GM19455 (cell line): ENCODE data around the gene OR4D5.

Experiments
- ATAC-seq: cut with Tn5 transposase; IDR thresholded peaks from one replicate; pipeline ENCODE4 v1.9.1; 2021; ENCODE audit not compliant: unreplicated experiment

OR4D5 gene

GRCh38 chr11:123939317-123939716 is at the start of gene OR4D5:
Gene OR4D5, plus strand, starts transcription at chr11:123939617. Its CDS starts 0 bp downstream, at chr11:123939617.
- ATAC-seq, result no peak

DNA sequence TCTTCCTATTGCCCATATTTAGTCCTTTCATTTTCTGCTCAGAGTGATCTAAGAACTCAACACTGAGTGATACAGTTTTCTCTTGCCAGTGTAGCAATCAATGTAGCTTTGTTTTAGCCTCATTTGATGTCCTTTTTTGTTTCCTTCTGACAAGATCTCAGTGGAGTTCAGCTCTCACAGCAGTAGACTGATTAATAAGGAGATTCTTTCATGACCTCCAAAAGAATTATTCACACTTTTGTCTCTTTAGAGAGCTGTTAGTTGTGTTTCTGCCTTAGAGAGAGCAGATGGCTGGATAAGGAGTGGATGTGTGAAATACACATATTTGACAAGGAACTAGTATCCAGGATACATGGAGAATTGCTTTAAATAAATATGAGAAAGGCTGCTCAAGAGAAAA is 47.4 kb upstream of the OR4D5 start:
- no peak for ATAC-seq

DNA sequence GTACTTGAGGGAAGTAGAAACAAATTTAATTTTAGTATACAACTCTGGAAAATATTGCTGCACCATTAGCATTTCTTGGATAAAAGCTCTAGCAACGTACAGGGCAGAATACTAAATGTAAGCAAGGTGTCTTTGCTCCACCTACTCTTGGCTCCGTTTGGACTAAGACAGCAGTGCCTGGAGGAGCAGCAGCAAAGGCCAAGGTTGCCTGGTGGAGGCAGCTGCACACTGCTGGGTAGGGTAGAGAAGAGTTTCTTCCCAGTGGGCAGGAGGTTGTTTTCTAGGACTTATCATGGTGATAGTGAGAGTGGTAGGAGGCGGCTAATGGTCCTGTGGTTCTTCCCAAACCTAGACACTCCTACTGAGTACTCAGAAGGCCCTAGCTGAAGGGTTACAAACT is 39.6 kb upstream of the OR4D5 start:
- no peak for ATAC-seq

DNA sequence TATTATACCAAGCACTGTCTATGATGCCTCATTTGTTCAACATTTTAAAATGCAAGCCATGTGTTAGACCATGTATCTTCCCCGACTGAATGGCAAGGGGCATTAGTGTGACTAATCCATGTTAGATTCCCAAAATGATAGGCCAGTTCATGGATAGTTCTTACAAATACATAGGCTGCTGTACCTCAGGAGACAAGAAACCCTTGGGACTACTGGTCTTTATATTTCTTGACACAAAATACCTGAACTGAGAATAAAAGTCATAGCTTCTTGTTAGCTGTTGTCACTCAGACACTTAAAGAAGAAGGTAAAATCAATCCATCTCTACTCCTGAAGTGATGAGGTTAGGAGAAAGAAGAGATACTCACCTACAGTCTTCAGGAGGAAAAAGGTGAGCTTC is 37.5 kb upstream of the OR4D5 start, which contains the start of gene OR8D4:
TSS of gene OR8D4 (plus strand) at position 301 of the 400 bp plus-strand sequence. CDS start 4,265 bp downstream, outside the sequence.
- ATAC-seq, result no peak

DNA sequence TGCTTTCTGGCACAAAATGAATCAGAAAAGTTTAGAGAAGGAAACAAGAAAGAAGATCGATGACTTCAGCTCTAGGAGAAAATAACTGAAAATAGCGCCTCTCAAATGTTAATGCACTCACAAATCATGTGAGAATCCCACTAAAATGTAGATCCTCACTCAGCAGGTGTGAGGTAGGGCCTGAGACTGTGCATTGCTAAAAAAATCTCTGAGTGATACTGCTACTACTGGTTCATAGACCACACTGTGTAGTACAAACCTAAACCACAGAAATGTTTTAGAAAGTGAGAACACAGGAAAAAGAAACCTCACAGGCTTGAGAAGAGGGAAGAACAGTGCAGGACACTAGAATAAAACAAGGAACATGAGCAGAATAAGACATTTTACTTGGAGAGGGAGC is 35.5 kb upstream of the OR4D5 start:
- ATAC-seq, result peak; percentile 81

GRCh38 chr11:123904932-123905331 is 34.5 kb upstream of the OR4D5 start:
- ATAC-seq, result no peak

GRCh38 chr11:123905826-123906225 is 33.6 kb upstream of the OR4D5 start:
- ATAC-seq, result no peak

DNA sequence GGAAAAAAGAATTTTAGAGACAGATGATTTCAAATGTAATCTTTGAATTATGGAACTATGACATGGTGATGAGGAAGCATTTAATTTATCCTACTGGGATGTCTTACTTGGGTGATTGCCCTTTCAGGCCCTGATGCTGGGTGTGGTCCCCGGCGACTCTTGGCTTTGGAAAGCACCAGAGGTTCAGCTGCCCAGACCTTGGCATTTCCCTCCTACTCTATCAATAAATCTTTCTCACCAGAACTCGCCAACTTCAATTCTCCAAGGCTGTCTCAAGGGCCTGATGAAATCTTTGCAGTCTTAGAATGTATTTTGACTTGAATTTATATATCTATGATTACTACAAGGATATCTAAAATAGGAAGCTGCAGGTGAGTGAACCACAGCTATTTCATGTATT is 18.5 kb upstream of the OR4D5 start:
- ATAC-seq, result no peak

DNA sequence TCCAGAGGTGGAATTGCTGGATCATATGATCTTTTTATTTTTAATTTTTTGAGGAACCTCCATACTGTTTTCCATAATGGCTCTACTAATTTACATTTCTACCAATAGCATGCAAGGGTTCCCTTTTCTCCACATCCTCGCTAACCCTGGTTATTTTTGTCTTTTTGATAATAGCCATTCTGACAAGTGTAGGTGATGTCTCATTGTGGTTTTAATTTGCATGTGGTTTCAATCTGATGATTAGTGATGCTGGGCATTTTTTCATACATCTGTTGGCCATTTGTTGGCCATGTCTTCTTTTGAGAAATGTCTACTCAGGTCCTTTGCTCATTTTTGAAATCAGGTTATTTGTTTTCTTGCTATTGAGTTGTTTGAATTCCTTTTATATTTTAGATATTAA is 15.4 kb upstream of the OR4D5 start:
- no peak for ATAC-seq

DNA sequence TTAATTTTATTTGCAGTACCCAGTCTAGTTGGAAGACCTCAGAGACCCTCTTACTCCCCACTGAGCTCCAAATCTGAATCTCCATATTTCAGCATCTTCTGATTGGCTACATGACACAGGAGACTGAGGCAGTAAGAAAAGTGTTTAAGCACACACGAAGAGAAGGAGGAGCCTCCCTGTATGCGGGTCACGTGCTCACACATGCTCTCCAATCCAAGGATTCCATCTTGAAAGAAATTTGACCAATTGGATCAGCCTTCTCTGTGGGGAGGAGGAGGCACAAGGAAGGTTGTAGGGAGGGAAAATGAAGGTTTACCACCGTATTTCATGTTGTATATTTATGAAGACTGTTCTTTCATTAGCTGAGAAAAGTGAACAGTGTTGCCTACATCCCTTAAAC is 3.0 kb downstream of the OR4D5 start:
- no peak for ATAC-seq

DNA sequence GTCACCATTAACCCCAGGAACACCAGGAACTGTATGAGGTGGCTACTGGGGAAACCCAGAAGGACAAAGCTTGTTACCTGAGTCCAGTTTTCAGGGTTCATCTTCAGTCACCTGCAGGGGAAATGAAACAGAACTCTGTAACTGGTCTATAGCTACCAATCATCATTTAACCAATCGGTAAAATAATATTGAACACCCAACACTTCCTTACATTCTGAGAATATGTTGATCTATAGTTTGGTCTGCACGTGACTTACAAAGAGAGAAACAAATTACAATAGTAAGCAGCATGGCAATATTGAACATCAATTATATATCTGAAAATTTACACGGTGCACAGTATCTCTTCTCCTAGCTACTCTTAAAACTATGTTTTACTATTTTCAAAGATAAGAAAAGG is 4.3 kb downstream of the OR4D5 start, which contains the start of gene OR6T1:
TSS of gene OR6T1 (minus strand) at position 101 of the 400 bp plus-strand sequence. CDS start at position 101, 0 bp downstream.
- no peak for ATAC-seq

GRCh38 chr11:123945132-123945531 is 5.7 kb downstream of the OR4D5 start:
- no peak for ATAC-seq

GRCh38 chr11:123956752-123957151 is 17.3 kb downstream of the OR4D5 start:
- ATAC-seq, result no peak

DNA sequence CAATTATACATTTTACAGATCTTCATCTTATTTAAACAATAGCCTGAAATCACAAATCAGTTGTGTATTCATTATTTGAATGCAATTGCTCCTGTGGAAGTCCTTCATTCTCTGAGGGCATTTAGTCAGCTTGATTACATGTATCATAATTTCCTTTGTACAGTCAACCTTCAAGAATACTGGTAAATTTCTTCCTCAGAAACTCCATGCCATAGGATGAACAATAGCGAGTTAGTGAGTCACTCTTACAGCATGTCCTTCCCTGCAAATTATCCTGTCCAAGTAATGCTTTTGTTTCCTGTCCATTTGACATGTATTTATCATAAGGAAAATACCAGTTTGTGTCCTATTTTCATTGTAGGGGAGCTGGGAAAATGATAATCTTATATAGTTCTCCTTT is 34.4 kb downstream of the OR4D5 start:
- ATAC-seq, result no peak

DNA sequence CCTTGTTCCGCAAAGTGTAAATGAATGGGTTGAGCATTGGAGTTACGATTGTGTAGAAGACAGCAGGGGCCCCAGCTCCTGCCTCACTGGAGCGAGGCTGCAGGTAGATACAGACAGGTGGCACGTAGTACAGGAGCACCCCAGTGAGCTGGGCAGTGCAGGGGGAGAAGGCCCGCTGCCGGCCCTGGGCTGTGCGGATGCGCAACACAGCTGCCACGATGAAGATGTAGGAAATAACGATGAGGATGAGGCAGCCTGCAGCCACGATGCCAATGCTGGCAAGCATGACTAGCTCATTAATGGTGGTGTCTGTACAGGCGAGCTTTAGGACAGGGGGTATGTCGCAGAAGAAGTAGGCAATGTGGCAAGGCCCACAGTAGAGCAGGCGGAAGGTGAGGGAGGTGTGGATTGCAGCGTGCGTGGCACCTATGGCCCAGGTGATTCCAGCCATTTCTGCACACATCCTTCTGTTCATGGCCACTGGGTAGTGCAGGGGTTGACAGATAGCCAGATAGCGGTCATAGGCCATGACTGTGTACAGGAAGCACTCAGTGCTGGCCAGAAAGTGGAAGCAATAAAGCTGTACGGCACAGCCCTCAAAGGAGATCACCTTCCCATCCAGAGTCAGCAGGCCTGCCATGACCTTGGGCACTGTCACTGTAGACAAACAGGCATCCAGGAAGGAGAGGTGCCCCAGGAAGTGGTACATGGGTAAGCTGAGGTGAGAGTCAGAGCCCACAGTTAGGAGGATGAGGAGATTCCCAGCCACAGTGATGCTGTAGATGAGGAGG is 37.5 kb downstream of the OR4D5 start:
- ATAC-seq, result no peak

DNA sequence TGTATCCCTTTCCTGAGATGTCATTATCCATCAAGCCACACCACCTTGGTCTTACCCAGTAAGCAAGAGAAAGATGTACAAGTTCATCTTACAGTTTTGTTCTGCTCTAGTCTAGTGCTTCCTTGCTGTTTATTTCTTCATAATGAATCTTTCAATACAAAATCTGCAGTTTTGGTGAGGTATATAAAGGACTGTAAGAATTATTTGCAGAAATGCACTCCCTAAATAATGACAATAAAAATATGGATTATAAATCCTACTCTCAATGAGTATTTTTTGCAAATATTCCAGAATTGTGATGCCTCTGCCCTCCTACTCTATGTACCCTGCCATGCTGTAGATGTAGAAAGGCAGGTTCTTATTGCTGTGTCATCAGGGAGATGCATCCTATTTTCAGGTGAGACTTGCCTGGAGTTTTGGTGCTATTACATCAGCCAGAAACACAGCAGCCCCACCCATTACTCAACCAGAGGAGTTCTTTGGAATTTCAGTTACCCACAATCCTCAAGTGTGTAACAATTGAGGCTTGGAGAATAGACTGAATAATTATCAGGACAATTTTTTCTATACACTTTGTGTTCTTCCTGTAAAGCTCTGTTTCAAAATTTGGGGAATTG is 38.4 kb downstream of the OR4D5 start, which contains the start of gene OR10S1:
TSS of gene OR10S1 (minus strand) at position 51 of the 617 bp plus-strand sequence. CDS start 117 bp downstream, outside the sequence.
- ATAC-seq, result no peak

GRCh38 chr11:123979311-123979710 is 39.9 kb downstream of the OR4D5 start:
- no peak for ATAC-seq
